ENCODE results near the gene FAF1.
"Not testable (repeated sequence)": the region's sequence is repeated elsewhere in the genome, so short reads cannot be mapped to it uniquely, and the experiment has no call there.

Gene FAF1

GRCh38 chr1:50952566-50952965 lies 7.5 kb downstream of the FAF1 start:
- not testable (repeated sequence) for DNase-seq

GRCh38 chr1:50950396-50950795 lies 9.7 kb downstream of the FAF1 start:
- DNase-seq = no peak

- no peak for DNase-seq
Measured at GRCh38 chr1:50949286-50949982, 10.6 kb downstream of the FAF1 start.

GRCh38 chr1:50942334-50942733 lies 17.7 kb downstream of the FAF1 start:
- DNase-seq = no peak

- DNase-seq = no peak
Measured at GRCh38 chr1:50940291-50940690, 19.8 kb downstream of the FAF1 start.

GRCh38 chr1:50936321-50936720 lies 23.7 kb downstream of the FAF1 start:
- no peak for DNase-seq

- not testable (repeated sequence) for DNase-seq
Measured at GRCh38 chr1:50935276-50935675, 24.8 kb downstream of the FAF1 start.

GRCh38 chr1:50934838-50935237 lies 25.2 kb downstream of the FAF1 start:
- DNase-seq = no peak

- not testable (repeated sequence) for DNase-seq
Measured at GRCh38 chr1:50933770-50934169, 26.3 kb downstream of the FAF1 start.

- not testable (repeated sequence) for DNase-seq
Measured at GRCh38 chr1:50932043-50932442, 28.0 kb downstream of the FAF1 start.

GRCh38 chr1:50930965-50931737 lies 28.9 kb downstream of the FAF1 start:
- no peak for DNase-seq

GRCh38 chr1:50930193-50930592 lies 29.9 kb downstream of the FAF1 start:
- no peak for DNase-seq

- DNase-seq = peak; percentile 43
Measured at GRCh38 chr1:50929376-50929958, 30.6 kb downstream of the FAF1 start.

GRCh38 chr1:50923564-50923963 lies 36.5 kb downstream of the FAF1 start:
- DNase-seq = no peak

GRCh38 chr1:50921029-50921428 lies 39.0 kb downstream of the FAF1 start:
- DNase-seq = no peak

GRCh38 chr1:50920409-50920808 lies 39.7 kb downstream of the FAF1 start:
- no peak for DNase-seq

- DNase-seq = no peak
Measured at GRCh38 chr1:50917138-50918137, 42.6 kb downstream of the FAF1 start.

GRCh38 chr1:50915621-50916020 lies 44.4 kb downstream of the FAF1 start:
- DNase-seq = no peak

- no peak for DNase-seq
Measured at GRCh38 chr1:50913954-50914353, 46.1 kb downstream of the FAF1 start.

- DNase-seq = not testable (repeated sequence)
Measured at GRCh38 chr1:50910356-50910755, 49.7 kb downstream of the FAF1 start.

GRCh38 chr1:50907610-50908009 lies 52.5 kb downstream of the FAF1 start:
- not testable (repeated sequence) for DNase-seq

- DNase-seq = not testable (repeated sequence)
Measured at GRCh38 chr1:50906050-50906449, 54.0 kb downstream of the FAF1 start.

GRCh38 chr1:50902419-50902818 lies 57.6 kb downstream of the FAF1 start:
- no peak for DNase-seq
